BLaER1 (cell line): Measurements from ENCODE around the gene DUSP10.

ENCODE experiments used
- H3K27ac ChIP-seq: shearing (Covaris generic); formaldehyde crosslinking; 2 replicates; pipeline ENCODE4 v1.8.1; 2022
- H3K27me3 ChIP-seq: shearing (Covaris generic); formaldehyde crosslinking; 2 replicates; pipeline ENCODE4 v1.8.1; 2022
- H3K36me3 ChIP-seq: shearing (Covaris generic); formaldehyde crosslinking; 2 replicates; pipeline ENCODE4 v1.8.1; 2022
- H3K4me1 ChIP-seq: shearing (Covaris generic); formaldehyde crosslinking; 2 replicates; pipeline ENCODE4 v1.8.1; 2022
- H3K4me2 ChIP-seq: shearing (Covaris generic); formaldehyde crosslinking; 2 replicates; pipeline ENCODE4 v1.8.1; 2022
- H3K4me3 ChIP-seq: shearing (Covaris generic); formaldehyde crosslinking; 2 replicates; pipeline ENCODE4 v1.8.1; 2022
- H3K9ac ChIP-seq: shearing (Covaris generic); formaldehyde crosslinking; 2 replicates; pipeline ENCODE4 v1.8.1; 2022
- H3K9me3 ChIP-seq: shearing (Covaris generic); formaldehyde crosslinking; 2 replicates; pipeline ENCODE4 v1.8.1; 2022
- H4K20me1 ChIP-seq: shearing (Covaris generic); formaldehyde crosslinking; 2 replicates; pipeline ENCODE4 v1.8.1; 2022
- Cebpa-rat ChIP-seq: shearing (Covaris generic); IDR thresholded peaks from 2 replicates; pipeline ENCODE4 v1.8.1; 2022

DUSP10 gene

DNA sequence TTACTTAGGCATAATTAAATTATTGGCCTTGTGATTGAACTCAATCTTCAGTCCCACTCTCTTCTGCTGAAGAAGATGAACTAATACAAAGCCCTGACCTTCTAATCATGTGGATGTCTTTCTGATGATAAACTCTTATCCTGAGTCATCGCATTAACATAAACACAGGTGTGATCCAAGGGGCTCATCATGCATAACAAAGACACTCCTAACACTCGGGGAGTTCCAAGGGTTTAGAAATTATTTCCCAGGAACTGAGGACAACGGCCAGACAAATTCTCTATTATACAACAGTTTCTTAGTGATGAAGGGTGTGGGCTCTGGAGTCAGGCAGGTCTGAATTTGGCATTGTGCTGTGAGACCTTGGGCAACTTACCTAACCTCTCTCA, 18.0 kb downstream of the DUSP10 start:
- Histone ChIP-seq H3K4me1 (no peaks in the 10 kb centered on the region; the same call in 1 of the 2 replicates), H4K20me1 (no peaks in the 10 kb centered on the region), H3K9ac (no peak overlapping the region), H3K9me3 (peaks cover 21% of the 10 kb centered on the region), H3K27ac (no peak overlapping the region), H3K4me3 (no peak overlapping the region), H3K27me3 (no peaks in the 10 kb centered on the region), H3K4me2 (no peak overlapping the region), H3K36me3 (peaks cover 13% of the 10 kb centered on the region)
- no peak for TF ChIP-seq Cebpa-rat

DNA sequence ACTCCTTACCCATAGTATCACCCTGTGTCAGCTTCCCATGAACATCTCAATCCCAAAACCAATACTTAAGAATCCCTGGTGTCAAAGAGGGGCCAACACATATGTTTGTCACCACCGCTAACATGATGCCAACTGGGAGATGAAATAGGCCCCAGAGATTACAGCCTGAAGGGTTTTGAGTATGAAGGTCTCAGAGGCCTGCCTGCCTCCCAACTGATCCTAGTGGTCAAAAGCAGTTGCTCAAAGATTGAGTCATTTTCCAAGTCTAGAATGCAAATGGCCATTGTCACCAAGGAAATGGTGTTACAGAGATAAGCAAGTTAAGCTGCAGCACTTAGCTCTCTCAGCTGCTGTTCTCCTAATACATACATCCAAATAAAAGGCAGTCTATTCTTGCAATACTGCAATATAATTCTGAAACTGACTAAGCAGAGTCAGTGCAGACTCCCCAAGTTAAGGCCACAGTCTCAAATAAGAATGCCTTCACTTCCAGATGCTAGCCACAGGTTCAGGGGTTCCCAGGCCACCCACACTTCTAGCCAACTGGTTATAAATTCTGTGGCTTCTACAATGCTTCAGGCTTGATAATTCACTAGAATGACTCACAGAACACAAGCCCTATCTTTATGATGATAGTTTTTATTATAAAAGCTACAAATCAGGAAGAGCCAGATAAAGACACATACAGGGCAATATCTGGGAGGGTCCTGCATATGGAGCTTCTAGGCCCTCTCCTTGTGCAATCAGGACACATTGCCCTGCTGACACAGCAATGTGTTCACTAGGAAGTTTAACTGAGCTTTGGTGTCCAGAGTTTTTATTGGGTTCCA, 18.7 kb downstream of the DUSP10 start:
- no peaks in the 10 kb centered on the region for H4K20me1 ChIP-seq
- H3K36me3 ChIP-seq: peaks cover 13% of the 10 kb centered on the region
- H3K27me3 ChIP-seq: no peaks in the 10 kb centered on the region
- TF ChIP-seq Cebpa-rat: no peak
- H3K4me3 ChIP-seq: no peak overlapping the region
- no peak overlapping the region for H3K27ac ChIP-seq
- no peak overlapping the region for H3K4me2 ChIP-seq
- H3K9me3 ChIP-seq: peaks cover 21% of the 10 kb centered on the region
- no peak overlapping the region for H3K9ac ChIP-seq
- no peaks in the 10 kb centered on the region; the same call in 1 of the 2 replicates for H3K4me1 ChIP-seq

DNA sequence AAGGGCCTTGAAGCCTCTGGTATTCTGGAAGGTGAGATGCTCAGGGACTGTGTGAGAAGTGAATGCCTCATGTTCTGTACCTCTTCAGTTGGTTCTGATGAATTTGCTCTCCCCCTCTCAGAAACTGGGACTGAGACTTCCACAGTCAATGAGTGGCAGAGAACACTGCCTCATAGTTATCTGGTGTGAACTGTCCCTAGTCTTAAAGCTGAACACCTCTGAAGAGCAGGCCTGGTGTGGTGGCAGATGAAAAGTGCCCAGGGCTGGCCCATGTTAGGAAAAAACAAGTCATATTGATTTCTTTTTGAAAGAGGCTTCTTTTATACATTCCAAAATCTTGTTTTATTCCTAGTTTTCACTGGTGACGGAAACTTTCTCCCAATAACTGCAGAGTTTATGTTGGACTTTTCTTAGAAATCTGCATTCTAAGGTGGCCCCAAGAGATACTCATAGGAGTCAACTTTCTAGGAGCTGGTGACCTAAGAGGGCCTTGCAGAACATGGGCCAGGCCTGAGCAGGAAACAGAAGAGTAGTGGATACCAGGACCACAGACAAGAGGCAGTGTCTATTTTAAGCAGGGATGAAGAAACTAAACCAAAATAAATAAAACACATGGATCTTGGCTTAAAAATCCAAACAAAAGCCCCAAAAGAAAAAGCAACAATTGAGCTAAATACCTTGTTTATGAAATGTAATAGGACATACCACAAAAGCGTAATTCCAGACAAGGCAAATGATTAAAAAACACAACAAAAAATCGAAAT, 19.5 kb downstream of the DUSP10 start:
- H3K4me2 ChIP-seq: no peak overlapping the region
- no peak overlapping the region for H3K27ac ChIP-seq
- H3K36me3 ChIP-seq: peaks cover 13% of the 10 kb centered on the region
- H4K20me1 ChIP-seq: no peaks in the 10 kb centered on the region
- no peaks in the 10 kb centered on the region for H3K27me3 ChIP-seq
- H3K4me3 ChIP-seq: no peak overlapping the region
- TF ChIP-seq Cebpa-rat: no peak
- no peaks in the 10 kb centered on the region; the same call in 1 of the 2 replicates for H3K4me1 ChIP-seq
- peaks cover 21% of the 10 kb centered on the region for H3K9me3 ChIP-seq
- no peak overlapping the region for H3K9ac ChIP-seq

DNA sequence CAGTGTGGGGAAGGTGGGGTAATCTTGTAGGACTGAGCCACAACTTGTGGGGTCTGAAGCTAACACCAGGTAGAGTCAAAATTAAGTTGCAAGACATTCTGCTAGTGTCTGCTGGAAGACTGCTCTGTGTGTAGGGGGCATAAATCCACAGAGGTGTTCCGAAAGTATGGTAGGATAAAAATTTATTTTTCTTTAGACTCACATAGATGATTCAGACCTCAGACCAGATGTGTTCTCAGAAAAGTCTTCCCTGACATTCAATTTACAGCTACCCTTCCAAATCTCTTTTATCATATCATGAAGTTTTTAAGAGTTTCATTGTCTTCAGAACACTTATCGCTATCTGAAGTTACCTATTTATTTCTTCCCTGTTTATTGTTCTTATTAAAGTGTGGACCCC, 21.3 kb downstream of the DUSP10 start:
- Histone ChIP-seq H3K4me2 (no peak overlapping the region), H3K9me3 (peaks cover 21% of the 10 kb centered on the region), H3K27ac (no peak overlapping the region), H4K20me1 (no peaks in the 10 kb centered on the region), H3K27me3 (no peaks in the 10 kb centered on the region), H3K9ac (no peak overlapping the region), H3K4me3 (no peak overlapping the region), H3K36me3 (peaks cover 13% of the 10 kb centered on the region), H3K4me1 (no peaks in the 10 kb centered on the region; the same call in 1 of the 2 replicates)
- no peak for TF ChIP-seq Cebpa-rat

DNA sequence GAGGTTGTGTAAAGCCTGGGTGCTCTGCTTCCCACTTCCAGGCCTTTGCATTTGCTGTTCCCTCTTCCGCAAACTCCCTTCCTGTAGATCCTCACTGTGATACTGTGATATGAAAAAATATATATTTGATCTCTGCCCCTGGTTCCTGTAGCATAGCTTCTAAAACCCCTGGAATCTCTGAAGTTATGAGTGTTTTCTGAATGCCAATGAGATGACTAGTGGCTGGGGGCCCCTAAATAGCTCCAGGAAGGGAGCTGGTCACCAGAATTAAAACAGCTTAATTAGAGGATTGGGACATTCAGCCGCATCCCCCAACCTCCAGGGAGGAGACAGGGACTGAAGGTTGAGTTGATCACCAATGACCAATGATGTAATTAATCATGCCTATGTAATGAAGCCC, 21.9 kb downstream of the DUSP10 start:
- no peak overlapping the region for H3K27ac ChIP-seq
- peaks cover 12% of the 10 kb centered on the region for H3K36me3 ChIP-seq
- H3K4me3 ChIP-seq: no peak overlapping the region
- H3K9me3 ChIP-seq: peaks cover 21% of the 10 kb centered on the region
- H3K9ac ChIP-seq: no peak overlapping the region
- H4K20me1 ChIP-seq: no peaks in the 10 kb centered on the region
- TF ChIP-seq Cebpa-rat: no peak
- H3K27me3 ChIP-seq: no peaks in the 10 kb centered on the region
- H3K4me1 ChIP-seq: no peaks in the 10 kb centered on the region; the same call in 1 of the 2 replicates
- no peak overlapping the region for H3K4me2 ChIP-seq

DNA sequence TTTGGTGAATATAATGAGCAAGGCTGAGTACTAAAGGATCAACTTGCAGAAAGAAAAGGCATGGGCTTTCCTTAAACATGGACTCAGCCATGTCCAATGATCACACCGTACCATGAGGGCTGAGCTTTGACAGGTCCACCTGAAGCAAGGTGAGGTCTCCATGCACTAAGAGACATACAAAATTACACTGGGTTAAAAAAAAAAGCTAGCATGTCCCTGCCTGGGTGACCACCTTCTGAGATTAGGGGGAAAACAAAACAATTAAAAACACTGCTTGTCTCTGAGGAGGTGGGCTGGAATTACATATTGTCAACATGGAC, 22.7 kb downstream of the DUSP10 start:
- Histone ChIP-seq H3K4me3 (no peak overlapping the region), H3K9ac (no peak overlapping the region), H3K27me3 (no peaks in the 10 kb centered on the region), H3K4me1 (no peaks in the 10 kb centered on the region; the same call in 1 of the 2 replicates), H3K4me2 (no peak overlapping the region), H4K20me1 (no peaks in the 10 kb centered on the region), H3K27ac (no peak overlapping the region), H3K9me3 (peaks cover 20% of the 10 kb centered on the region), H3K36me3 (peaks cover 9% of the 10 kb centered on the region)
- no peak for TF ChIP-seq Cebpa-rat

DNA sequence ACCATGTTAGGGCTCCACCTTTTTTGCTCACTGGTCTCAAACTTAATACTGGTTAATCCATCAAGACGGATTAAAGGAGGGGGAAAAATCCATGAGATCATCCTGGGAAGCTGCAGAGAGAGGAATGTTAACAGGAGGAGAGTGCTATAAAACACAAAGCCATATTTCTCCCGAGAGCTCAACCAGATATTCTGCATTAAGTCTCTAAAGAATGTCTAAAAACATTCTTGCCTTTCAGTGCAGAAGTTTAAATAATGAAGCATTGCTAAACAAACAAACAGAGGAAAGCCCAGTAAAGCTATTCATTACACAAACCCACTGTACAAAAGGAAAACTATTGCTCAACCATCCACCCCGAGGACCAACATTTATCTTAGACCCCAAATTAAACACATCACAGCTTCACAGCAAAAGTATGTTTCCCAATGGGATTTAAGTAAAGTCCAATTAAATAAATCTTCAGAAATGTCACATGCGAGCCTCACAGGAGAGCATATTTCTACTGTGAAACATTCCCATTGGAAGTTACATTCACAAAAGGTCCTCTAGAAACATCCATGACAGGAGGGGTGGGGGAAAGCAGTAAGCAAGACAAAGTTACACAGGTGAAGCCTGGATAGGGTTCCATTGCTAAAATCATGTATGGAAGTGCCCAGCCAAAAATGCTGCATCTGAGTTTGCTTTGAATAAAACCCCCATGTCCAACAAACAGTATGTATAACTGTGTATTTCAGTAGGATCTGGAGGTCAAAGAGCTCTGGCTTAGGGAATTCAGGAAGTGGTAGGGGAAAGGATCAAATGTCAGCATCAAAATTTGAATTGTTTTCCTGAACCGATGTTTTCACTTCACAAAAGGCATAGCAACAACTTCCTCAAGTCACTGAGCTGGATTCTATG, 23.3 kb downstream of the DUSP10 start:
- H3K4me2 ChIP-seq: no peak overlapping the region
- no peak overlapping the region for H3K9ac ChIP-seq
- peaks cover 6% of the 10 kb centered on the region for H3K36me3 ChIP-seq
- no peaks in the 10 kb centered on the region for H4K20me1 ChIP-seq
- no peak overlapping the region for H3K27ac ChIP-seq
- no peak overlapping the region for H3K4me3 ChIP-seq
- peaks cover 5% of the 10 kb centered on the region for H3K4me1 ChIP-seq
- no peak for TF ChIP-seq Cebpa-rat
- H3K9me3 ChIP-seq: peaks cover 17% of the 10 kb centered on the region
- no peaks in the 10 kb centered on the region for H3K27me3 ChIP-seq

DNA sequence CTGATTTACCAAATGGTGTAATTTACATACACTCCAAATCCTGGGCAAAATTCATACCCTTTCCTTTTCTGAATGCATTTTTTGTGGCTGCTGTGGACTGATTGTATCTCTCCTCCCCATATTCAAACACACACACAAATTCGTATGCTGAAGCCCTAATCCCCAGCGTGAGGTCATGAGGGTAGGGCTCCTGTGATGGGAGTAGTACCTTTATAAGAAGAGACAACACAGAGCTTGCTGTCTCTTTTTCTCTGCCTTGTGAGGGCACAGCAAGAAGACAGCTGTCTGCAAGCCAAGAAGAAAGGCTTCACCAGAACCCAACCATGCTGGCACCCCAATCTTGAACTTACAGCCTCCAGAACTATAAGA, 24.4 kb downstream of the DUSP10 start:
- H4K20me1 ChIP-seq: no peaks in the 10 kb centered on the region
- no peak overlapping the region for H3K27ac ChIP-seq
- H3K4me1 ChIP-seq: peaks cover 17% of the 10 kb centered on the region
- TF ChIP-seq Cebpa-rat: no peak
- no peak overlapping the region for H3K4me2 ChIP-seq
- no peaks in the 10 kb centered on the region for H3K27me3 ChIP-seq
- H3K9ac ChIP-seq: no peak overlapping the region
- no peak overlapping the region for H3K4me3 ChIP-seq
- peaks cover 5% of the 10 kb centered on the region; the same call in 1 of the 2 replicates for H3K36me3 ChIP-seq
- H3K9me3 ChIP-seq: peaks cover 8% of the 10 kb centered on the region

DNA sequence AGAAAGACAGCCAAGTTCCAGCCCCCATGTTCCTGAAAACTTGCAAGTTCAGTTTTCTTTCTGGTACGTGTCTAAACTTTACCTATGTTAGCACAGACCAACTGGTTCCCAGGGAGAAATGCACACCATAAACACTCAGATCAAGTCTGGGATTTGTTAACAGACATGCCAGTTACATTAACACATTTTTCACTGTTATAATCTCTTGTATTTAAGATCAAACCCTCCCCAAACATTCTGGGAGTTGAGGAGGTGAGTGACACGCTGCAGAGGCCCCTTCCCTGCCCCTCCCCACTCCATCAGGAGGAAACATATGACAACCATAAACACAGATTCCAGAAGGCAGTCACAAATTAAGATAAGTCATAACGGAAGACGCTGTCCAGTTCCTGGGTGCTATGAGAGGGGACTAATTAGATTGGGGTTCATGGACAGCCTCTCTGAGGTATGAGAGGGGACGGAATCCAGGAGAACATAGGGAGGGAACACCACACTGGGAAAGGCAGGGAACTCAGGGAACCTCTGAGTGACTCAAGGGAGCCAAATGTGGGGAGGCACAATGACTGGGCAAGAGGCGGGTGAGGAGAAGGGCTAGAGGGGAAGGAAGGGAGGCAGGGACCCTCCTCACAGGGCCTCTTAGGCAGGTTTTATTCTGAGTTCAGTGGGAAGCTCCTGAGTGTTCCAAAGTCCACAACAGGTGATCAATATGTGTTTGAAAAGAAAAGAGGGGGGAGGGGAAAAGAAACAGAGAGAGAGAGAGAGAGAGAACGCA, 25.0 kb downstream of the DUSP10 start:
- Histone ChIP-seq H3K36me3 (peaks cover 5% of the 10 kb centered on the region; the same call in 1 of the 2 replicates), H3K9me3 (peaks cover 8% of the 10 kb centered on the region), H3K4me1 (peaks cover 22% of the 10 kb centered on the region), H3K4me3 (no peak overlapping the region), H4K20me1 (no peaks in the 10 kb centered on the region), H3K4me2 (no peak overlapping the region), H3K27ac (no peak overlapping the region), H3K9ac (no peak overlapping the region), H3K27me3 (no peaks in the 10 kb centered on the region)
- no peak for TF ChIP-seq Cebpa-rat
